ENCODE results near the gene MRPS18A.

The MRPS18A gene

GRCh38 chr6:43697421-43697820 lies 9.8 kb upstream of the MRPS18A start:
- H3K4me3 ChIP-seq = no peak overlapping the region
- DNase-seq (ENCODE audit: low spot score) = no peak
- no peak overlapping the region for H3K27ac ChIP-seq
- no peak for TF ChIP-seq CTCF (IDR thresholded peaks at IDR 0.05)

- no peak overlapping the region for H3K27ac ChIP-seq
Measured at GRCh38 chr6:43695967-43696291, 8.3 kb upstream of the MRPS18A start.

GRCh38 chr6:43695215-43695966 lies 7.8 kb upstream of the MRPS18A start:
- DNase-seq (ENCODE audit: low spot score) = no peak
- no peak overlapping the region for H3K27ac ChIP-seq
- TF ChIP-seq CTCF (IDR thresholded peaks at IDR 0.05) = no peak
- no peak overlapping the region for H3K4me3 ChIP-seq

More at GRCh38 chr6:43695967-43696291, 8.3 kb upstream of the MRPS18A start:
- DNase-seq (ENCODE audit: low spot score) = no peak
- no peak overlapping the region for H3K4me3 ChIP-seq
- TF ChIP-seq CTCF (IDR thresholded peaks at IDR 0.05) = no peak

- H3K4me3 ChIP-seq = no peak overlapping the region
- no peak for TF ChIP-seq CTCF (IDR thresholded peaks at IDR 0.05)
- no peak overlapping the region for H3K27ac ChIP-seq
- DNase-seq (ENCODE audit: low spot score) = no peak
Measured at GRCh38 chr6:43689421-43689820, 1.8 kb upstream of the MRPS18A start.

GRCh38 chr6:43687079-43687436 lies 533 bp downstream of the MRPS18A start:
- no peak for DNase-seq (ENCODE audit: low spot score)
- Histone ChIP-seq H3K27ac (peak overlapping the region; percentile 25 to 75), H3K4me3 (peak overlapping the region; percentile 86)
- TF ChIP-seq CTCF (IDR thresholded peaks at IDR 0.05) = no peak

GRCh38 chr6:43683708-43684455 lies 3.7 kb downstream of the MRPS18A start:
- no peak for TF ChIP-seq CTCF (IDR thresholded peaks at IDR 0.05)
- DNase-seq (ENCODE audit: low spot score) = no peak
- no peak overlapping the region for H3K27ac ChIP-seq
- H3K4me3 ChIP-seq = no peak overlapping the region

All from coronary artery (tissue), 2 donors.